H7 (cell line): ENCODE results near the gene CIRBP. TPM values are rescaled to one million over a fixed set of nuclear protein-coding genes. Genes with fewer than 3 reads are reported as not detected.

ENCODE experiments used
- DNase-seq: peaks from one replicate; pipeline ENCODE4 v3.0.0; 2012
- H3K27me3 ChIP-seq: 2 replicates; pipeline ENCODE4 v1.6.0; 2011; ENCODE audit warnings: mild to moderate bottlenecking, low read length; ENCODE audit not compliant: control insufficient read depth, insufficient read depth
- H3K36me3 ChIP-seq: replicated peaks from 2 replicates; pipeline ENCODE4 v1.5.1; 2011; ENCODE audit warnings: low read length; ENCODE audit not compliant: control insufficient read depth, insufficient read depth
- H3K4me3 ChIP-seq: 2 replicates; pipeline ENCODE4 v1.5.1; 2011; ENCODE audit warnings: low read depth, mild to moderate bottlenecking, control low read depth, low read length, moderate library complexity; ENCODE audit not compliant: insufficient read depth
- total RNA-seq: library from RNA; depleted of rRNA; stranded (reverse); fragments of >200 nt; shearing (Covaris generic); gene quantifications from 2 replicates; pipeline ENCODE4 v1.2.3, GENCODE V29; 2014

The CIRBP gene
- total RNA-seq, 1 experiment from 2014 or later, result 221 TPM

DNA sequence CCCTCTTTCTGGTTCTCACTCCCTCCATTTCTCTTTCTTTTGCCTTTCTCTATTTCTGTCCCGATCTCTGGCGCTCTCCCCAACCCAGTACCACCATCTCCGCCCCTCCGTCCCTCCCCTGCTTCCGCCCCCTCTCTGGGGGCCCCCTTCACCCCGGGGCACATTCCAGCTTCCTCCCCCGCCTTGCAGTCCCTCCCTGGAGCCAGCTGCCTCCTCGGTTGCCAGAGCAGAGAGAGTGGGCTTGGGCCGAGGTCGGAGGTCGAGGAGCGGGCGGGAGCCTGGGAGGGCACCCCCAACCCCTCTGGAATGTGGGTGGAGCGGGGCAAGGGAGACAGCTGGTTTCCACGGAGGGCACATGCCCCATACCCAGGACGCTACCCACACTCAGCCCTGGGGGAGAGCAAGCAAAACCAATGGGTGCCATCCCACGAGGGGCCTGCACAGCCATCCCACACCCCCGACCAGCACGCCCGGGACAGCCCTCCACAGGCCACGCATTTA is 6.5 kb upstream of the CIRBP start:
- H3K36me3 ChIP-seq, result peaks cover 2% of the 10 kb centered on the region
- peak; percentile 90 for DNase-seq
- H3K27me3 ChIP-seq, result peaks cover 3% of the 10 kb centered on the region
- peak overlapping the region; percentile 78 for H3K4me3 ChIP-seq

DNA sequence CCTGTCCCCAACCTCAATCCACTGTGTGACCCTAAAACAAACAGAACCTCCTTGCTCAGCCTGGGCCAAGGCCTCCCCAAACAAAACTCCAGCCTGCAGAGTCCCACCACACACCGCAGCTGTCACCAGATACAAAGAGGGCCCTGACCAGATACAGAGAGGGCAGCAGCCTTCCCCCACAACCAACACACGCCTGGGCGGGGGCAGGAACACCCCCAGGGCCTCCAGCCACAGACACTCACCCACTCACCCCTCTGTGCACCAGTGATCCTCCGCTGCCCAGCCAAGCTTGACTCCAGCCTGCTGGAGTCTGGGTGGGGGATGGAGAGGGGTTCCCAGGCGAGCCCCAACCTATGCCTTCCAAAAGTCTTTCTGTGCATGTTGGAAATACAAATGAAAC is 5.9 kb upstream of the CIRBP start:
- Histone ChIP-seq H3K27me3 (peaks cover 3% of the 10 kb centered on the region), H3K4me3 (no peak overlapping the region), H3K36me3 (peaks cover 1% of the 10 kb centered on the region)
- no peak for DNase-seq

DNA sequence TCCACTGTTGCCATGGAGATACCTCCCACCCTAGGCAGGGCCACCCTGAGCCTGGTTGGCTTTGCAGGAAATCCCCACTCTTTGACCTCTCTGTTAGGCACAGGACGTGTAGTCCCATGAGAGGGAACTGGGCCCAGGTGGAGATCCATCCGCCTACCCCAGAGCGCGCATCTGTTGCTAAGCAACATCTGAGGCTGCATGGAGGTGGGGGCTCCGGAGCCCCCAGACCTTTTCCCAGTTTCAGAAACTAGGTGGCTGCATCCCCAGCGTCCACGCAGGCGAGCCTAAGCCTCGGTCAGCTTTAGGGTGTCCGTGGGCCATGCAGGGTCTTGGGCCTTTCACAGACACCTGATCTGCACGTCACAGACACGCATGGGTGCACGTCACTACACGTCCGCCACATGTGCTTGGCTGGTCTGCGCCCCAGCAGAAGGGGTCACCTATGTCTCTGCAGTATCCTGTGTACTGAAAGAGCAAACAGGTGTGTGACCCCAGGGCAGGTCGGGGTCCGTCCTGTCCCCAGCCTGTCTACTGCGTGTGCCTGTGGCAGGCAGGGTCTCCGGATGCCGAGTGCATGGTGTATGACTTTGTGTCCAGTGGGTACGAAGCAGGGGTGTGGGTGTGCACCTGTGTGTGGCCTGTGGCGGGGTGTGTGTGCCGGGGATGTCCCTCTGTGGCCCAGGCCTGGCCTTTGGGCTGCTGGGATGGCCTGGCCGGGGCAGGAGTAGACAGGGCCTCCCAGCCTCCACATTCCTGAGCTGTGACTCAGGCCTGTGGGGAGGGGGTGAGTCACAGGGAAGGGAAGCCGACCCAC is 4.1 kb upstream of the CIRBP start:
- Histone ChIP-seq H3K4me3 (no peak overlapping the region; the same call in 1 of the 2 replicates), H3K36me3 (peaks cover 1% of the 10 kb centered on the region), H3K27me3 (peaks cover 3% of the 10 kb centered on the region)
- peak; percentile 95 for DNase-seq

DNA sequence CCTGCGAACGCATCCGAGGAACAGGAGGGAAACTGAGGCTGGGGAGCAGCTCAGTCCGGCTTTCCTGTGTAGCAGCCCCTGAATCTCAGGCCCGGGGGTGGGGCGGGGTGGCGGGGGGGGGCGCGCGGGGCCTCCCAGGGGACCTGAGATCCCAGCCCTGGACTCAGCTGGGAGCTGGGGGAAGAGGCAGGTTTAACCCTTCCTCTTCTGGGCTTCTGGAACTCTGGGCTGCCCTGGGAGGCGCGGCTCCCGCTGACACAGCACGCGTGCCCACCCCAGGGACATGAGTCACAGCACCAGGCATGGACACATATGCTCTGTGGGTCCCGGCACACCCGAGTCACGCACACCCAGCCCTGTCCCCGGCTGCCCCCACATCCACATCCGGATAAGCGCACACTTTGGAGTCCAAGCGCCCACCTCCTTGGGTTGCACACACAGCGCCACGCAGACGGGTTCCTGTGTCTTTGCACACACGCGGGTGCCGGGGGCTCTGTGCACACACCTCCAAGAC is 3.5 kb upstream of the CIRBP start:
- Histone ChIP-seq H3K4me3 (peak overlapping the region; percentile 65), H3K27me3 (peaks cover 3% of the 10 kb centered on the region), H3K36me3 (peaks cover 3% of the 10 kb centered on the region)
- DNase-seq, result no peak

DNA sequence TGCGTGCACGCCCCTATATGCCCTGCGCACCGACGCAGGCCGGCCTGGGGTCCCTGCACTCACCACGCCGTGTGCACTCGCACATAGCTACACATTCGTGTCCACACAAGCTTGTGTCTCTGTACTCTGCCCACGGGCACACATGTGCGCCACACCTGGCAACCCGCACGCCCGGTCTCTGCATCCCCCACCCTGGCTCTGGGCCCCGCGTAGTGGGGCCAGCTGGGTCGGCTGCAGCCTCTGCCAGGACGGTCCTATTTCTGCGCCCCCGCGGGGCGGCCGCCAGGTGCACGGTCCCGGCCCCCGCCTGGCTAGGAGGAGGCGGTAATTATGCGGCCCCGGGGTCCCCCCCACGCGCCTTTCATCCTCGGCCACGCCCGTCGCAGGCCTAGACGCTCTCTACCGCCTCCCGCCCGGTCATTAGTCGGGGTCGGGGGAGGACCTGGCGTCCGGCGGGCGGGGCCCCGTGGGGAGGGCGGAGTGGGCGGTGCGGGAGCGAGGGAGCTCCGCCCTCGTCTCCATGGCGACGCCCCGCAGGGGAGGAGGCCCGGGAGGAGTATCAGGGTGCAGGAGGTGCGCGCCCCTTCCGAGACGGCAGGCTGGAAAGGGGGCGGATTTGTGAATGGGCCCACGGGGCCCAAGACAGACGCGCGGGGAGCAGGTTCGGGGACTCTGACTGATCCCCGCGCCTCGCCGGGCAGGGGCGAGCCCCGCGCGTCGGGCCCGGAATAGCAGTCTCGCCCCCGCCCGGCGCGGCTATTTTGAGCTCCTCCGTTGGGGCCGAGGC is 2.8 kb upstream of the CIRBP start:
- peak; percentile 99 for DNase-seq
- H3K27me3 ChIP-seq, result peaks cover 3% of the 10 kb centered on the region
- peak overlapping the region; percentile 65 for H3K4me3 ChIP-seq
- H3K36me3 ChIP-seq, result peaks cover 9% of the 10 kb centered on the region

DNA sequence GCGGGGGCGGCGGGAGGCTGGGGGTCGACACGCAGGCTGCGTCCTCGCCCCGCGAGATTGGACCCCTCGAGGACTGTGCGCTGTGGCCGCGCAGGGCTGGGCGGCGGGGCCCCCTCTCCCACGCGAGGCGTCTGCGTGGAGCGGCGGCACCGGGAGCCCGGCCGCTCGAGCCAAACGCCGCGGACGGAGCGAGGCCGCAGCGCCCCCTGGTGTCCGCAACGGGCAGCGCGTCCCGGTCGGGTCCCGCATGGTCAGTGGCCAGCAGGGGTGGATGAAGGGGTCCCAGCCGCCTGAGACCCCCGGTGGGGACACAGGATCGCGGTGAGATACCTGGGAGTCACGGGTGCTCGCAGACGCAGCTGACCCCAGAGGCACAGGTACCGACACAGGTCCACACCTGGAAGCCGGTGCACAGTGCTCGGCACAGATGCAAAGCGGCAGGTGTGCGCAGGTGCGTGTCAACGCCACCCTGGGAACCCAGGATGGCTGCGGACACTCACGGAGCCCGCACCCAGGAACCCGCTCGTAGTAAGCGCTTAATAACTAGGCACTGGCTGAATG is 2.1 kb upstream of the CIRBP start:
- H3K36me3 ChIP-seq, result peaks cover 15% of the 10 kb centered on the region
- peaks cover 3% of the 10 kb centered on the region for H3K27me3 ChIP-seq
- peak overlapping the region; percentile 65 for H3K4me3 ChIP-seq
- peak; percentile 95 for DNase-seq

DNA sequence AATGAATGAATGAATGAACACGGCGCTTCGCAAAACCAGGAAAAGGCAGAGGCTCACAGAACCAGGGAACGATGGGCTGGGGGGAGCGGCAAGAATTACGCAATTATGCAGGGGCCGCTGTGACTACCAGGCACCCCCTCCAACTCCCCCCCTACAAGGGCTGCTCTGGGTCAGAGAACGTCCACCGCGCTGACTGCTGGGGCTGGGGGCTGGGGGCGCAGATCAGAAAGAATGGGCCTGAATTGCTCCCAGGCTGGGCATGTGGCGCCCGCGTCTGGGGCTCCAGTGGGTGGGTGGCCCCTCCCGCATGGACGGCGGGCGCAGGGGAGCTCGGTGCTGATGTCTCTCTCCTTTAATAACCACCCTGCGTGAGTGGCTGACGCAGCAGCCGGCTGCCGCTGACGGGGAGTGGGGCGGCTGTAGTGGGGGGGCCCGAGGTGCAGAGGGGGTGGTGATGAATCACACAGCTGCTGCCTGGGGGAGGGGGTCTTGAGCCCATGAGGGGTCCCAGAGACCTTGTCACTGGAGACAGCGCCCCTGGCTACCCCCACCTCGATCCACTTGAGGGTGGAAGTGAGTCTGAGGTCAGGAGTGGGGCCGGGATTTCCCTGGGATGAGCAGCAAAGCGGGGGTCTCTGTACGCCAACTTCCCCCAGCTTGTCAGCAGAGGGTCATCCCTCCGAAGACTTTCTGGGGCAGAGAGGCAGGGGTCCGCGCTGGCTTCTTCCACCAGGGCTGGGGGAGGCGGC is 1.5 kb upstream of the CIRBP start:
- Histone ChIP-seq H3K36me3 (peaks cover 19% of the 10 kb centered on the region), H3K27me3 (peaks cover 3% of the 10 kb centered on the region), H3K4me3 (peak overlapping the region; percentile 65)
- DNase-seq, result peak; percentile 71

DNA sequence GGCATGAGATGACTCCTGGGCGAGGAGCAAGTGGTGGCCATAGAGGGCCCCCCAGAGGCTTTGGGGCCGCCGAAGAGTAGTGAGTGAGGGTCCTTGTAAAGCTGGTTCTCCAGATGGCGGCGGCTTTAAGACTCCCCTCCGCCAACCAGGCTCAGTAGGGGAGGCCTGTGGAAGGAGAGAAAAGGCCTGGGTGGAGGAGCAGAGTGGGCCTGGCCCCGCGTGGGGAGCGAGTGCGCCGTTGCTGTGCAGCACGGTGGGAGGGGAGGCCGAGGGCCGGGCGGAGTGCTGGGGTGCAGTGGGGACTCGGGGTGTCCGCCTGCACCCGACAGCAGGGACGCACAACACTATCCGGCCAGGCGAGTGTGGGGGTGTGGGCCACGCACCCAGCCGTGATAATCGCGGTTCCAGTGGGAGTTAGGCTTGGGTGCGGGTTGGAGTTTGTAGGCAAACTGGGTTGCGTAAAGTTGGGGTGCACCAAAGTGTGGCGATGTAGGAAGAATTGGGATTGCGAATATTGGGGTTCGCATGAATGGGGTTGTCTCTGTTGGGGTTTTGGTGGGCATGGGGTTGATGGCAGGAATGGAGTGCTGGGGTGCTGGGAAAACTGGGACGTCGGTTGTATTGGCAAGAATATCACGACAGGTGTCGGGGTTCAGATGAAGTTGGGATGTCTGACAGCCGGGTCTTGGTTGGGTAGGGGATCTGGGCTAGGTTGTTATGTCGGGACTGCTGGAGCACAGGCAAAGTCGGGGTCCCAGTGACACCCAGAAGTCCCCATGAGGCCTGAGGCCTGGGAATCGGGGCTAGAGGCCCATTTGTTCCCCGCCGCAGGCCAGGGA is 687 bp upstream of the CIRBP start:
- H3K4me3 ChIP-seq, result peak overlapping the region; percentile 17; the same call in 1 of the 2 replicates
- peaks cover 26% of the 10 kb centered on the region for H3K36me3 ChIP-seq
- peaks cover 3% of the 10 kb centered on the region for H3K27me3 ChIP-seq
- peak; percentile 69 for DNase-seq

DNA sequence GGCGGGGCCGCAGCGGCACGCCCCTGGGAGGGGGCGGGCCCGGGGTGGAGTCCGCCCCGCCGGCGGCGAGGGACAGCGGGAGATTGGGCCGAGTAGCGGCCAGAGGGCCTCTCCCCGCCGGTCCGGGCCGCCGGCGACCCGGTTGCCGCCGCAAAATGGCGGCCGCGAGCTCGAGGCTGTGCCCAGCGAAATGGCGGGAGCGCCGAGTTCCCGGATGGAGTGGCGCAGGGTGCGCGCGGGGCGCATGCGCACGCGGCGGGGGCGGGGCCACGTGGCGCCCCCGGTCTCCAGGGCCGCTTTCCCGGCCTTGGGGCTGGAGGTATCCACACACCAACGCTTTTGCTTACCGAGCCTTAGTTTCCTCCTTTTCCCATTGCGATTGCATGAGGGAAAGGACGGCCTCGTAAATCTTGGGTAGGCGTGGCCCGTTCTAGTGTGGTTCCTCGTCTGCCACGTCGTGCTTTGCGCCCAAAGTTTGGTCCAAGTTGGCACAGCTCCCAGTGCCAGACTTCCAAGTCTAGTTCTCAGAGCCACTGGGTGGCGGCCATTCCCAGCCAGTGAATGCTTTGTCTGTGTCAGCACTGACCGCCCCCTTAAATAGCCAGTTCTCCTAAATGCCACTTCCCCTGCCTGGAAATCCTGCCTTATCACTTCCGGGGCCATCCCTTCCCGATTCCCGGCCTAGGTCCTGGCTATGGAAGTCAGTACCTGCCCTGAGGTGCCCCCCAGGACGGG is 513 bp downstream of the CIRBP start:
- Histone ChIP-seq H3K4me3 (peak overlapping the region; percentile 85), H3K36me3 (peaks cover 32% of the 10 kb centered on the region)

DNA sequence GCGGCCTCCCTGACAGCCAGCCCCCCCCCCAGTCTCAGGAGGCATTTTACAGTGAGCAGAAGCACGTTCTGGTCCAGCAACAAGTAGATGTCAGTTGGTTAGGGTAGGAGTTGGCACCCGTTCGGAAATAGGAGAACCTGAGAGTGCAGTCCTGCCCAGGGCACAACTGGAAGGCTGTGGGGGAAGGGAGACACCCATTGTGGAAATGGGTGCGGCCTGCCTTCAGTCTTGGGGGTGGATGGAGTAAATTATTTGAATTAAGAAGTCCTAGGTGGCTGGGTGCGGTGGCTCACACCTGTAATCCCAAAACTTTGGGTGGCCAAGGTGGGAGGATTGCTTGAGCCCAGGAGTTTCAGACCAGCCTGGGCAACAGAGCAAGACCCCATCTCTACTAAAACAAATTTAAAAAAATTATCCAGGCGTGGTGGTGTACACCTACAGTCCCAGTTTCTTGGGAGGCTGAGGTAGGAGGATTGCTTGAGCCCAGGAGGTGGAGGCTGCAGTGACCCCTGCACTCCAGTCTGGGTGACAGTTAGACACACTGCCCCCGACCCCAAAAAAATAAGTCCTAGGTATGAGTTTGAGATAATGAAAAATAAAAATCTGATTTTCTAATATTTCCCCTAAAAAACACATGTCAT is 1.2 kb downstream of the CIRBP start:
- Histone ChIP-seq H3K27me3 (peaks cover 3% of the 10 kb centered on the region), H3K36me3 (peaks cover 32% of the 10 kb centered on the region), H3K4me3 (peak overlapping the region; percentile 85)
- no peak for DNase-seq

More for the DNA sequence above, 513 bp downstream of the CIRBP start:
- H3K27me3 ChIP-seq, result peaks cover 3% of the 10 kb centered on the region
- peak; percentile 98 for DNase-seq

DNA sequence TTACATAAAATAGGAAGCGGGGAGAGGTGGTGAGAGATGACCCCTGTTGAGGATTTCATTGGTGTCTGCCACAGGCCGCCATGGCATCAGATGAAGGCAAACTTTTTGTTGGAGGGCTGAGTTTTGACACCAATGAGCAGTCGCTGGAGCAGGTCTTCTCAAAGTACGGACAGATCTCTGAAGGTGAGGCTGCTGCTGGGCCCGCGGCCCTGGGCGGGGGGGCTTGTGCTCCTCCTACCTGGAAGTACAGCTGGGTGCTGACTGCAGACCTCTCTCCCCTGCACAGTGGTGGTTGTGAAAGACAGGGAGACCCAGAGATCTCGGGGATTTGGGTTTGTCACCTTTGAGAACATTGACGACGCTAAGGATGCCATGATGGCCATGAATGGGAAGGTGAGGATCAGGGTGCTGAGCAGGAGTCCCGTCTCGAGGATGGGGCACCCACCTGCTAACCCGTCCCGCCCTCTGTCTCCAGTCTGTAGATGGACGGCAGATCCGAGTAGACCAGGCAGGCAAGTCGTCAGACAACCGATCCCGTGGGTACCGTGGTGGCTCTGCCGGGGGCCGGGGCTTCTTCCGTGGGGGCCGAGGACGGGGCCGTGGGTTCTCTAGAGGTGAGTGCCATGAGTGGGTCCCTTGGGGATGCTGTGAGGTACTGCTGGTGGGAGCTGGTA is 1.9 kb downstream of the CIRBP start:
- no peak for DNase-seq
- Histone ChIP-seq H3K36me3 (peaks cover 32% of the 10 kb centered on the region), H3K4me3 (no peak overlapping the region), H3K27me3 (peaks cover 3% of the 10 kb centered on the region)
